HFFc6 (cell line): Measurements from ENCODE around the gene PRSS53. TPM values are rescaled to one million over a fixed set of nuclear protein-coding genes. Genes with fewer than 3 reads are reported as not detected.

Source experiments
- DNase-seq: peaks from one replicate; pipeline ENCODE4 v3.0.0-alpha.2; 2018
- H3K27ac Mint-ChIP-seq: 2 replicates; pipeline ENCODE4 v1.8.0; 2020; ENCODE audit warnings: mild to moderate bottlenecking, mixed read lengths
- H3K27me3 Mint-ChIP-seq: 2 replicates; pipeline ENCODE4 v1.8.0; 2021; ENCODE audit warnings: mild to moderate bottlenecking, moderate library complexity, mixed read lengths; ENCODE audit not compliant: insufficient read depth
- H3K36me3 Mint-ChIP-seq: 2 replicates; pipeline ENCODE4 v1.8.0; 2021; ENCODE audit warnings: low read depth, mixed read lengths
- H3K4me1 Mint-ChIP-seq: 2 replicates; pipeline ENCODE4 v1.8.0; 2020; ENCODE audit warnings: low read depth, mixed read lengths
- H3K4me3 Mint-ChIP-seq: 2 replicates; pipeline ENCODE4 v1.8.0; 2020; ENCODE audit warnings: mild to moderate bottlenecking, moderate library complexity, mixed read lengths
- H3K9me3 Mint-ChIP-seq: 2 replicates; pipeline ENCODE4 v1.8.0; 2020; ENCODE audit warnings: mild to moderate bottlenecking, mixed read lengths
- CTCF ChIP-seq: fragments of 200-600 bp; sonication (generic); IDR thresholded peaks from 2 replicates; pipeline ENCODE4 v1.5.0; 2021; ENCODE audit warnings: antibody characterized with exemption, mild to moderate bottlenecking
- total RNA-seq, 6 experiments: library from RNA; stranded (reverse); fragmentation: NEBNext Ultra II Directional; extraction: Animal tissue kit (Norgen Biotek cat#: 25700); gene quantifications; 2 replicates in 1 of 6; 3 replicates in 5 of 6; pipeline ENCODE4 v1.2.3, GENCODE V29; 2021

The PRSS53 gene
- total RNA-seq, 6 experiments from 2014 or later = 0.85 to 2.6 (median 1.4) TPM

GRCh38 chr16:31073970-31074813, 14.6 kb downstream of the PRSS53 start, which contains the start of the genes ZNF646 and ZNF668:
Gene ZNF646, plus strand, starts transcription at chr16:31074422. Its CDS starts 1,903 bp downstream, at chr16:31076325.
Gene ZNF668, minus strand, starts transcription at chr16:31074240. Its CDS starts 9,781 bp downstream, at chr16:31064459.
- peak; percentile 99 for DNase-seq
- Mint-ChIP-seq H3K4me3 (peak within 1 kb of the TSS; percentile 99), H3K27me3 (no peaks in the 10 kb centered on the region), H3K27ac (peak within 1 kb of the TSS; percentile 97), H3K4me1 (peaks cover 33% of the 10 kb centered on the region), H3K9me3 (no peaks in the 10 kb centered on the region), H3K36me3 (peaks cover 17% of the 10 kb centered on the region)
- TF ChIP-seq CTCF = no peak

- no peaks in the 10 kb centered on the region for H3K9me3 Mint-ChIP-seq
- H3K36me3 Mint-ChIP-seq = peaks cover 17% of the 10 kb centered on the region
- peaks cover 36% of the 10 kb centered on the region for H3K4me1 Mint-ChIP-seq
- no peaks in the 10 kb centered on the region for H3K27me3 Mint-ChIP-seq
- no peak for TF ChIP-seq CTCF
- peak overlapping the region; percentile 97 for H3K27ac Mint-ChIP-seq
- H3K4me3 Mint-ChIP-seq = peak overlapping the region; percentile 99
- peak; percentile 83 for DNase-seq
Observed at GRCh38 chr16:31073142-31073969, 15.4 kb downstream of the PRSS53 start.

- H3K27me3 Mint-ChIP-seq = no peaks in the 10 kb centered on the region
- H3K27ac Mint-ChIP-seq = peak overlapping the region; percentile 97
- H3K4me3 Mint-ChIP-seq = peak overlapping the region; percentile 99
- H3K9me3 Mint-ChIP-seq = no peaks in the 10 kb centered on the region
- peak; percentile 11; the same call in 1 of the 2 replicates for TF ChIP-seq CTCF
- H3K4me1 Mint-ChIP-seq = peaks cover 36% of the 10 kb centered on the region
- DNase-seq = peak; percentile 45
- H3K36me3 Mint-ChIP-seq = peaks cover 12% of the 10 kb centered on the region
Observed at GRCh38 chr16:31072540-31073141, 16.1 kb downstream of the PRSS53 start.

GRCh38 chr16:31071861-31072260, 16.9 kb downstream of the PRSS53 start:
- no peak for TF ChIP-seq CTCF
- Mint-ChIP-seq H3K36me3 (peaks cover 11% of the 10 kb centered on the region), H3K4me3 (peak overlapping the region; percentile 99), H3K27ac (peak overlapping the region; percentile 97), H3K4me1 (peaks cover 36% of the 10 kb centered on the region), H3K9me3 (no peaks in the 10 kb centered on the region), H3K27me3 (no peaks in the 10 kb centered on the region)
- peak; percentile 81 for DNase-seq

GRCh38 chr16:31067342-31067741, 21.4 kb downstream of the PRSS53 start:
- no peak for TF ChIP-seq CTCF
- H3K9me3 Mint-ChIP-seq = no peaks in the 10 kb centered on the region
- DNase-seq = no peak
- H3K36me3 Mint-ChIP-seq = peaks cover 20% of the 10 kb centered on the region
- H3K4me1 Mint-ChIP-seq = peaks cover 37% of the 10 kb centered on the region
- H3K4me3 Mint-ChIP-seq = no peak overlapping the region
- no peak overlapping the region for H3K27ac Mint-ChIP-seq
- peaks cover 4% of the 10 kb centered on the region; the same call in 1 of the 2 replicates for H3K27me3 Mint-ChIP-seq
